ENCODE measurements around the gene FAAP100. TPM values are rescaled to one million over a fixed set of nuclear protein-coding genes. Genes with fewer than 3 reads are reported as not detected.

FAAP100 gene
- total RNA-seq, 2 experiments from 2014 or later, result 29.0 TPM

- CTCF ChIA-PET, result interaction anchor here (1.3 kb wide), 1 partner anchor 9 kb away, joined by 3 read pairs; no protein-coding TSS in a partner anchor
- H3K27ac Mint-ChIP-seq, result peak within 1 kb of the TSS; percentile 90
Measured at GRCh38 chr17:81512562-81513371, 39.4 kb downstream of the FAAP100 start, which contains the start of gene ACTG1. TSS of gene ACTG1 (minus strand) at chr17:81512799. CDS start at chr17:81512354, 445 bp downstream.

GRCh38 chr17:81511804-81512561 is 40.2 kb downstream of the FAAP100 start:
- no peaks in the 10 kb centered on the region for H3K27me3 Mint-ChIP-seq
- peak overlapping the region; percentile 93 for H3K4me3 Mint-ChIP-seq
- H3K36me3 Mint-ChIP-seq (ENCODE audit: low read depth), result peaks cover 49% of the 10 kb centered on the region
- POLR2A ChIA-PET, result interaction anchor here (0.9 to 4.2 kb wide), 12 partner anchors 25 to 358 kb away, joined by 3 to 24 read pairs (median 7); partner anchors contain the start of genes ARL16, BAHCC1, FAAP100 and HGS
- no peaks in the 10 kb centered on the region for H3K9me3 Mint-ChIP-seq
- H3K4me1 Mint-ChIP-seq, result peaks cover 39% of the 10 kb centered on the region
- CTCF ChIA-PET, result no interaction called here
- DNase-seq, result no peak
- peak overlapping the region; percentile 86 for H3K27ac Mint-ChIP-seq

More at GRCh38 chr17:81512562-81513371, 39.4 kb downstream of the FAAP100 start, which contains the start of gene ACTG1:
- H3K4me3 Mint-ChIP-seq, result peak within 1 kb of the TSS; percentile 93
- POLR2A ChIA-PET, result interaction anchor here (0.8 to 4.2 kb wide), 19 partner anchors 12 to 1367 kb away, joined by 3 to 24 read pairs (median 3); partner anchors contain the start of genes ARL16, BAHCC1, FAAP100 and HGS
- peaks cover 39% of the 10 kb centered on the region for H3K4me1 Mint-ChIP-seq
- H3K9me3 Mint-ChIP-seq, result no peaks in the 10 kb centered on the region
- no peaks in the 10 kb centered on the region for H3K27me3 Mint-ChIP-seq
- DNase-seq, result peak; percentile 92
- H3K36me3 Mint-ChIP-seq (ENCODE audit: low read depth), result peaks cover 49% of the 10 kb centered on the region

- peaks cover 35% of the 10 kb centered on the region for H3K4me1 Mint-ChIP-seq
- H3K36me3 Mint-ChIP-seq (ENCODE audit: low read depth), result peaks cover 49% of the 10 kb centered on the region
- H3K27ac Mint-ChIP-seq, result peak overlapping the region; percentile 86
- CTCF ChIA-PET, result no interaction called here
- H3K9me3 Mint-ChIP-seq, result no peaks in the 10 kb centered on the region
- POLR2A ChIA-PET, result interaction anchor here (1.0 to 4.2 kb wide), 7 partner anchors 27 to 359 kb away, joined by 3 to 24 read pairs (median 7); partner anchors contain the start of genes FAAP100, MRPL12, NDUFAF8 and SLC38A10
- H3K4me3 Mint-ChIP-seq, result peak overlapping the region; percentile 93
- no peaks in the 10 kb centered on the region for H3K27me3 Mint-ChIP-seq
- no peak for DNase-seq
Measured at GRCh38 chr17:81511554-81511803, 40.7 kb downstream of the FAAP100 start.

GRCh38 chr17:81510785-81511553 is 41.2 kb downstream of the FAAP100 start:
- peak overlapping the region; percentile 86 for H3K27ac Mint-ChIP-seq
- peak overlapping the region; percentile 93 for H3K4me3 Mint-ChIP-seq
- H3K36me3 Mint-ChIP-seq (ENCODE audit: low read depth), result peaks cover 49% of the 10 kb centered on the region
- no peaks in the 10 kb centered on the region for H3K9me3 Mint-ChIP-seq
- peaks cover 30% of the 10 kb centered on the region for H3K4me1 Mint-ChIP-seq
- POLR2A ChIA-PET, result interaction anchor here (0.8 to 4.2 kb wide), 8 partner anchors 8 to 360 kb away, joined by 3 to 24 read pairs (median 7); partner anchors contain the start of genes FAAP100, MRPL12 and SLC38A10
- DNase-seq, result peak; percentile 66
- H3K27me3 Mint-ChIP-seq, result no peaks in the 10 kb centered on the region
- CTCF ChIA-PET, result no interaction called here

- Mint-ChIP-seq H3K27me3 (no peaks in the 10 kb centered on the region), H3K4me1 (peaks cover 24% of the 10 kb centered on the region), H3K36me3 (ENCODE audit: low read depth) (peaks cover 46% of the 10 kb centered on the region), H3K9me3 (no peaks in the 10 kb centered on the region), H3K27ac (peak overlapping the region; percentile 86), H3K4me3 (peak overlapping the region; percentile 93)
- DNase-seq, result no peak
- ChIA-PET CTCF (no interaction called here), POLR2A (interaction anchor here (0.8 to 4.2 kb wide), 7 partner anchors 9 to 275 kb away, joined by 3 to 24 read pairs (median 4); partner anchors contain the start of gene FAAP100)
Measured at GRCh38 chr17:81509972-81510784, 42.0 kb downstream of the FAAP100 start.

GRCh38 chr17:81509207-81509971 is 42.8 kb downstream of the FAAP100 start:
- Mint-ChIP-seq H3K27me3 (peaks cover 3% of the 10 kb centered on the region), H3K36me3 (ENCODE audit: low read depth) (peaks cover 44% of the 10 kb centered on the region), H3K4me1 (peaks cover 22% of the 10 kb centered on the region), H3K9me3 (no peaks in the 10 kb centered on the region), H3K4me3 (peak overlapping the region; percentile 93), H3K27ac (peak overlapping the region; percentile 86)
- CTCF ChIA-PET, result no interaction called here
- POLR2A ChIA-PET, result interaction anchor here (0.5 to 4.2 kb wide), 12 partner anchors 9 to 1253 kb away, joined by 3 to 24 read pairs (median 4); partner anchors contain the start of genes FAAP100 and SLC38A10
- DNase-seq, result no peak

GRCh38 chr17:81508639-81509206 is 43.4 kb downstream of the FAAP100 start:
- CTCF ChIA-PET, result interaction anchor here (0.7 to 1.1 kb wide), 2 partner anchors 13 to 97 kb away, joined by 3 read pairs; no protein-coding TSS in a partner anchor
- Mint-ChIP-seq H3K27ac (peak overlapping the region; percentile 86), H3K9me3 (no peaks in the 10 kb centered on the region), H3K27me3 (peaks cover 3% of the 10 kb centered on the region), H3K4me1 (peaks cover 22% of the 10 kb centered on the region), H3K4me3 (peak overlapping the region; percentile 93), H3K36me3 (ENCODE audit: low read depth) (peaks cover 44% of the 10 kb centered on the region)
- DNase-seq, result no peak
- POLR2A ChIA-PET, result interaction anchor here (0.5 to 4.2 kb wide), 13 partner anchors 9 to 1254 kb away, joined by 3 to 24 read pairs (median 4); partner anchors contain the start of genes FAAP100 and SLC38A10

GRCh38 chr17:81503619-81504018 is 48.5 kb downstream of the FAAP100 start:
- Mint-ChIP-seq H3K27me3 (peaks cover 15% of the 10 kb centered on the region), H3K27ac (no peak overlapping the region), H3K4me3 (no peak overlapping the region), H3K9me3 (no peaks in the 10 kb centered on the region), H3K36me3 (ENCODE audit: low read depth) (peaks cover 7% of the 10 kb centered on the region), H3K4me1 (peaks cover 9% of the 10 kb centered on the region)
- ChIA-PET CTCF (no interaction called here), POLR2A (no interaction called here)
- DNase-seq, result no peak

GRCh38 chr17:81502471-81503017 is 49.6 kb downstream of the FAAP100 start:
- POLR2A ChIA-PET, result no interaction called here
- H3K27me3 Mint-ChIP-seq, result peaks cover 18% of the 10 kb centered on the region

GRCh38 chr17:81500047-81500446 is 52.1 kb downstream of the FAAP100 start:
- H3K4me1 Mint-ChIP-seq, result peaks cover 2% of the 10 kb centered on the region
- H3K9me3 Mint-ChIP-seq, result no peaks in the 10 kb centered on the region
- H3K4me3 Mint-ChIP-seq, result no peak overlapping the region
- no peaks in the 10 kb centered on the region for H3K36me3 Mint-ChIP-seq (ENCODE audit: low read depth)
- CTCF ChIA-PET, result no interaction called here
- no peak overlapping the region for H3K27ac Mint-ChIP-seq
- H3K27me3 Mint-ChIP-seq, result peaks cover 19% of the 10 kb centered on the region
- POLR2A ChIA-PET, result interaction anchor here (1.2 kb wide), 1 partner anchor 9 kb away, joined by 4 read pairs; no protein-coding TSS in a partner anchor
- no peak for DNase-seq

More at GRCh38 chr17:81502471-81503017, 49.6 kb downstream of the FAAP100 start:
- H3K36me3 Mint-ChIP-seq (ENCODE audit: low read depth), result no peaks in the 10 kb centered on the region
- H3K27ac Mint-ChIP-seq, result no peak overlapping the region
- DNase-seq, result no peak
- no peak overlapping the region for H3K4me3 Mint-ChIP-seq
- CTCF ChIA-PET, result interaction anchor here (0.7 kb wide), 1 partner anchor 215 kb away, joined by 4 read pairs; no protein-coding TSS in a partner anchor
- H3K9me3 Mint-ChIP-seq, result no peaks in the 10 kb centered on the region
- H3K4me1 Mint-ChIP-seq, result no peaks in the 10 kb centered on the region

All from activated CD4-positive, alpha-beta memory T cell treated with anti-CD3 and anti-CD28 coated beads, Interleukin-2, amount 10 ng/mL, durations not matched to agents 7 days and 5 days (primary cell).